Tibial nerve (tissue), 4 donors: ENCODE results near the gene PCDHGB1. TPM values are rescaled to one million over a fixed set of nuclear protein-coding genes. Genes with fewer than 3 reads are reported as not detected.

Source experiments
- DNase-seq, 2 donors: peaks; one replicate each; pipeline ENCODE4 v3.0.0-alpha.2; 2019; ENCODE audit warnings: low spot score in 2 of 2
- H3K27ac ChIP-seq, 4 donors: fragments of 200-600 bp; sonication (generic) in 3 of 4; one replicate each; pipeline ENCODE4 v1.5.1; 2017 to 2019; ENCODE audit warnings: mild to moderate bottlenecking in 1 of 4
- H3K27me3 ChIP-seq, 2 donors: fragments of 200-600 bp; sonication (generic) in 1 of 2; one replicate each; pipeline versions ENCODE4 v1.5.1 to v1.6.0; 2017 to 2019
- H3K36me3 ChIP-seq, 3 donors: fragments of 200-600 bp; sonication (generic); one replicate each; pipeline ENCODE4 v1.5.1; 2018 to 2019
- H3K4me1 ChIP-seq, 4 donors: fragments of 200-600 bp; sonication (generic) in 3 of 4; one replicate each; pipeline ENCODE4 v1.5.1; 2017 to 2019
- H3K4me3 ChIP-seq, 4 donors: fragments of 200-600 bp; sonication (generic) in 3 of 4; one replicate each; pipeline ENCODE4 v1.5.1; 2017 to 2019; ENCODE audit warnings: mild to moderate bottlenecking in 1 of 4, moderate library complexity in 1 of 4
- H3K9me3 ChIP-seq, 4 donors: fragments of 200-600 bp; sonication (generic) in 3 of 4; one replicate each; pipeline ENCODE4 v1.5.1; 2017 to 2019
- EP300 ChIP-seq, 2 donors: sonication (generic); formaldehyde crosslinking; IDR thresholded peaks; one replicate each; pipeline ENCODE4 v1.6.1; 2017; ENCODE audit warnings: antibody characterized with exemption in 2 of 2, mild to moderate bottlenecking in 1 of 2
- POLR2A ChIP-seq, 2 donors: fragments of 450-650 bp; IDR thresholded peaks; one replicate each; pipeline ENCODE4 v1.6.1; 2017; ENCODE audit warnings: antibody characterized with exemption in 2 of 2, mild to moderate bottlenecking in 2 of 2, moderate library complexity in 2 of 2
- WGBS, 2 donors: methylation state at CpG; one replicate each; pipeline ENCODE4 v1.1.5; 2018; 5-methylcytosine and 5-hydroxymethylcytosine counted together
- total RNA-seq, 4 donors: library from RNA; depleted of rRNA; stranded (reverse); fragments of >200 nt; gene quantifications; one replicate each; pipeline ENCODE4 v1.1.0, GENCODE V29; 2016
- TF ChIP-seq, protein P1 (sequence below), 5 experiments: fragments of 200-600 bp in 3 of 5; fragments of 450-650 bp in 2 of 5; sonication (generic) in 3 of 5; IDR thresholded peaks; one replicate each; pipeline ENCODE4 v1.5.1; 2016 to 2019; ENCODE audit warnings: antibody characterized with exemption in 5 of 5, mild to moderate bottlenecking in 3 of 5, moderate library complexity in 2 of 5

Gene PCDHGB1
- total RNA-seq, 4 donors from 2014 or later: 4.3 to 8.4 (median 6.8) TPM

GRCh38 chr5:141359790-141360426, 10.0 kb downstream of the PCDHGB1 start, which contains the start of gene PCDHGB2:
TSS of gene PCDHGB2 (plus strand) at chr5:141359994. CDS start at chr5:141360136, 142 bp downstream.
- Histone ChIP-seq H3K36me3 (peaks cover 0 to 45% (median 0%) of the 10 kb centered on the region in 3 donors), H3K4me3 (peak within 1 kb of the TSS in 2 of 4 donors; percentile 26 to 33), H3K27ac (peak within 1 kb of the TSS in 1 of 4 donors; percentile 11), H3K4me1 (no peaks in the 10 kb centered on the region), H3K27me3 (no peaks in the 10 kb centered on the region), H3K9me3 (peaks cover 0 to 99% (median 52%) of the 10 kb centered on the region in 4 donors)
- no peak for TF ChIP-seq POLR2A (IDR thresholded peaks at IDR 0.05)
- TF ChIP-seq EP300 (IDR thresholded peaks at IDR 0.05): no peak
- TF ChIP-seq, protein P1, sequence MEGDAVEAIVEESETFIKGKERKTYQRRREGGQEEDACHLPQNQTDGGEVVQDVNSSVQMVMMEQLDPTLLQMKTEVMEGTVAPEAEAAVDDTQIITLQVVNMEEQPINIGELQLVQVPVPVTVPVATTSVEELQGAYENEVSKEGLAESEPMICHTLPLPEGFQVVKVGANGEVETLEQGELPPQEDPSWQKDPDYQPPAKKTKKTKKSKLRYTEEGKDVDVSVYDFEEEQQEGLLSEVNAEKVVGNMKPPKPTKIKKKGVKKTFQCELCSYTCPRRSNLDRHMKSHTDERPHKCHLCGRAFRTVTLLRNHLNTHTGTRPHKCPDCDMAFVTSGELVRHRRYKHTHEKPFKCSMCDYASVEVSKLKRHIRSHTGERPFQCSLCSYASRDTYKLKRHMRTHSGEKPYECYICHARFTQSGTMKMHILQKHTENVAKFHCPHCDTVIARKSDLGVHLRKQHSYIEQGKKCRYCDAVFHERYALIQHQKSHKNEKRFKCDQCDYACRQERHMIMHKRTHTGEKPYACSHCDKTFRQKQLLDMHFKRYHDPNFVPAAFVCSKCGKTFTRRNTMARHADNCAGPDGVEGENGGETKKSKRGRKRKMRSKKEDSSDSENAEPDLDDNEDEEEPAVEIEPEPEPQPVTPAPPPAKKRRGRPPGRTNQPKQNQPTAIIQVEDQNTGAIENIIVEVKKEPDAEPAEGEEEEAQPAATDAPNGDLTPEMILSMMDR (IDR thresholded peaks at IDR 0.05): no peak
- WGBS, 2 donors: 15 to 23% methylated on average over 24 of the region's 24 CpGs
- no peak for DNase-seq

DNA sequence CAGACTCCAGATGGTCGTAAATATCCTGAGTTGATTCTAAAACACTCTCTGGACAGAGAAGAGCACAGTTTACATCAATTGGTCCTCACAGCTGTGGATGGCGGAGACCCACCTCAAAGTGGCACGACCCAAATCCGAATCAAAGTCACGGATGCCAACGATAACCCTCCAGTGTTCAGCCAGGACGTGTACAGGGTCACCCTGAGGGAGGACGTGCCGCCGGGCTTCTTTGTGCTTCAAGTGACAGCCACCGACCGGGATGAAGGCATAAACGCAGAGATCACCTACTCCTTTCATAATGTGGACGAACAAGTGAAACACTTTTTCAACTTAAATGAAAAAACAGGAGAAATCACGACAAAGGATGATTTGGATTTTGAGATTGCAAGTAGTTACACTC, 10.8 kb downstream of the PCDHGB1 start:
- no peak overlapping the region for H3K27ac ChIP-seq
- no peaks in the 10 kb centered on the region for H3K27me3 ChIP-seq
- no peak for DNase-seq
- peaks cover 0 to 45% (median 0%) of the 10 kb centered on the region in 3 donors for H3K36me3 ChIP-seq
- no peak overlapping the region for H3K4me3 ChIP-seq
- peaks cover 0 to 99% (median 52%) of the 10 kb centered on the region in 4 donors for H3K9me3 ChIP-seq
- TF ChIP-seq EP300 (IDR thresholded peaks at IDR 0.05): no peak
- TF ChIP-seq, protein P1 (IDR thresholded peaks at IDR 0.05): no peak
- no peak for TF ChIP-seq POLR2A (IDR thresholded peaks at IDR 0.05)
- H3K4me1 ChIP-seq: no peaks in the 10 kb centered on the region
- 37 to 42% methylated on average over 15 of the region's 15 CpGs for WGBS, 2 donors

GRCh38 chr5:141362719-141363118, 12.8 kb downstream of the PCDHGB1 start:
- no peak for DNase-seq
- no peak overlapping the region for H3K4me3 ChIP-seq
- H3K27me3 ChIP-seq: no peaks in the 10 kb centered on the region
- TF ChIP-seq, protein P1 (IDR thresholded peaks at IDR 0.05): no peak
- no peak for TF ChIP-seq EP300 (IDR thresholded peaks at IDR 0.05)
- TF ChIP-seq POLR2A (IDR thresholded peaks at IDR 0.05): no peak
- H3K36me3 ChIP-seq: peaks cover 0 to 33% (median 0%) of the 10 kb centered on the region in 3 donors
- no peaks in the 10 kb centered on the region for H3K4me1 ChIP-seq
- peaks cover 0 to 99% (median 54%) of the 10 kb centered on the region in 4 donors for H3K9me3 ChIP-seq
- H3K27ac ChIP-seq: no peak overlapping the region

DNA sequence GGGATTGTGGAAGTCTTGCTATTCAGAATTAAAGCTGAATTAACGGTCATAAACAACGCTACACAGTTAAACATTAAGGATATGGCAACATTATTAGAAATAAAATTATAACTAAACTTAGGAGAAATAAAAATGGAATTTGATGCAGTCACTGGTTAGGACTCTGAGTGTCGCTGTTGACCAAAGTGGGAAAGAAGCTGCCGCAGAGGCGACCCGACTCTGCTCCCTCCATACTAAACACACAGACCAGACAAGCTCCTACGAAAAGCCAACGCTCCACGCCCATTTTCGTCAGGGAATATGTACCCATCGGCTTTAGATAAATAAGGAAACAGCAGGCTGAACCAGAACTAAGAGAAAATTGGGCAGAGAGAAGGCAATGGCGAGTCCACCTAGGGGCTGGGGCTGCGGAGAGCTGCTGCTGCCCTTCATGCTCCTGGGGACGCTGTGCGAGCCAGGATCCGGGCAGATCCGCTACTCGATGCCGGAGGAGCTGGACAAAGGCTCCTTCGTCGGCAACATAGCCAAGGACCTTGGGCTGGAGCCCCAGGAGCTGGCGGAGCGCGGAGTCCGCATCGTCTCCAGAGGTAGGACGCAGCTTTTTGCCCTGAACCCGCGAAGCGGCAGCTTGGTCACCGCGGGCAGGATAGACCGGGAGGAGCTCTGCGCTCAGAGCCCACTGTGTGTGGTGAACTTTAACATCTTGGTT, 14.2 kb downstream of the PCDHGB1 start, which contains the start of gene PCDHGA5:
TSS of gene PCDHGA5 (plus strand) at position 211 of the 709 bp plus-strand sequence. CDS start at position 380, 169 bp downstream.
- WGBS, 2 donors: 19 to 22% methylated on average over 34 of the region's 34 CpGs
- Histone ChIP-seq H3K27ac (no peak within 1 kb of the TSS), H3K9me3 (peaks cover 0 to 99% (median 47%) of the 10 kb centered on the region in 4 donors), H3K27me3 (no peaks in the 10 kb centered on the region), H3K4me3 (peak within 1 kb of the TSS in 1 of 4 donors; percentile 20), H3K36me3 (peaks cover 0 to 29% (median 0%) of the 10 kb centered on the region in 3 donors), H3K4me1 (no peaks in the 10 kb centered on the region)
- TF ChIP-seq EP300 (IDR thresholded peaks at IDR 0.05): no peak
- no peak for DNase-seq

GRCh38 chr5:141366016-141366896, 16.4 kb downstream of the PCDHGB1 start:
- no peak overlapping the region for H3K4me3 ChIP-seq
- H3K4me1 ChIP-seq: no peaks in the 10 kb centered on the region
- H3K36me3 ChIP-seq: peaks cover 0 to 25% (median 0%) of the 10 kb centered on the region in 3 donors
- no peak for DNase-seq
- H3K27me3 ChIP-seq: no peaks in the 10 kb centered on the region
- WGBS, 2 donors: 39 to 43% methylated on average over 35 to 46 of the region's 46 CpGs
- H3K27ac ChIP-seq: no peak overlapping the region
- peaks cover 0 to 99% (median 45%) of the 10 kb centered on the region in 4 donors for H3K9me3 ChIP-seq
- TF ChIP-seq POLR2A (IDR thresholded peaks at IDR 0.05): no peak
- TF ChIP-seq, protein P1 (IDR thresholded peaks at IDR 0.05): no peak
- no peak for TF ChIP-seq EP300 (IDR thresholded peaks at IDR 0.05)
